Epithelial cell of esophagus (primary cell): ENCODE data around the gene PIP4K2A.
A peak's percentile ranks its signal among the peaks of the same experiment; 100 is the strongest.

Experiments used
- DNase-seq: peaks from one replicate; pipeline ENCODE4 v3.0.0; 2010; ENCODE audit warnings: low read depth
- H3K4me3 ChIP-seq: 2 replicates; pipeline ENCODE4 v1.5.1; 2011; ENCODE audit warnings: mild to moderate bottlenecking, low read length, control low read depth
- CTCF ChIP-seq: IDR thresholded peaks from 2 replicates; pipeline ENCODE4 v1.5.1; 2011; ENCODE audit warnings: low read depth, mild to moderate bottlenecking, low read length, control low read depth, inconsistent platforms; ENCODE audit not compliant: insufficient read depth; ENCODE audit errors: missing control alignments

The PIP4K2A gene

GRCh38 chr10:22620929-22621328, 93.4 kb downstream of the PIP4K2A start:
- DNase-seq: no peak
- H3K4me3 ChIP-seq: no peak overlapping the region
- TF ChIP-seq CTCF: no peak

GRCh38 chr10:22620140-22620857, 94.1 kb downstream of the PIP4K2A start:
- DNase-seq: peak; percentile 93
- no peak overlapping the region for H3K4me3 ChIP-seq
- TF ChIP-seq CTCF: no peak

DNA sequence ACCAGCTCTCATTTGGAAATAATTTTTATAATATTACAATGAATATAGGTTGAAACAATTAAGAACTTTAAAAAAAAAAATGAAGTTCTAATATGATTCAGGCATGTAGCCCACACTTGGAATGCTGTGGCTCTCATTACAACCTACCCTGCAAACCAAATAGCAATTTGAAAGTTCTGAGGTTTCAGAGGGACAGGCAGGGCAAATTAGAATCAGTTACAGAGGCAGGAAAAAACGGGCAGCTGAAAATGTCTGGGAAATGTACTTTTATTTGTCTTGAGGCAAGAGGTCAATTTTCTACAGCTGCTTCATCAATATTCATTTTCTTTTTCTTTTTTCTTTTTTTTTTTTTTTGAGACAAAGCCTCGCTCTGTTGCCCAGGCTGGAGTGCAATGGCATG, 95.3 kb downstream of the PIP4K2A start:
- no peak for DNase-seq
- TF ChIP-seq CTCF: no peak
- H3K4me3 ChIP-seq: no peak overlapping the region

- TF ChIP-seq CTCF: no peak
Observed at GRCh38 chr10:22618078-22618785, 96.1 kb downstream of the PIP4K2A start.

DNA sequence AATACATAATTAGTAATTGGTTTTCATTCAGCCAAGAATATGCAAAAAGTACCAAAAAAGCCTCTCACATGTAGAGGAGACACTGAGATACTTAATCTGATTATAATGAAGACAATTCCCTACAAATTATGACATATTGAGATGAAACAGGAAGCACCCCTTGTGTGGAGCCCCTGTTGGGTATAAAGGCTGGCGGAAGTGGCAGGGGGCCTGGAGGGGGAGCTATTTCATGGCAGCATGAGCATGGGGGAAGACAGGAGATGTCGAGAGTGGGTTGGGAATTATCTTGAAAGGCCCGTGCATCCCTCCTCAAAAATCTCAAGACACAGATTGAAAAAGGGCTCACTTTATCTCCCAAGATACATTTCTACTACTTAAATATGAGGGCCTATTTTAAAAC, 96.9 kb downstream of the PIP4K2A start:
- H3K4me3 ChIP-seq: no peak overlapping the region
- DNase-seq: no peak
- no peak for TF ChIP-seq CTCF

More at GRCh38 chr10:22618078-22618785, 96.1 kb downstream of the PIP4K2A start:
- H3K4me3 ChIP-seq: no peak overlapping the region
- DNase-seq: no peak

- no peak overlapping the region for H3K4me3 ChIP-seq
- TF ChIP-seq CTCF: no peak
- DNase-seq: no peak
Observed at GRCh38 chr10:22617051-22617450, 97.3 kb downstream of the PIP4K2A start.

DNA sequence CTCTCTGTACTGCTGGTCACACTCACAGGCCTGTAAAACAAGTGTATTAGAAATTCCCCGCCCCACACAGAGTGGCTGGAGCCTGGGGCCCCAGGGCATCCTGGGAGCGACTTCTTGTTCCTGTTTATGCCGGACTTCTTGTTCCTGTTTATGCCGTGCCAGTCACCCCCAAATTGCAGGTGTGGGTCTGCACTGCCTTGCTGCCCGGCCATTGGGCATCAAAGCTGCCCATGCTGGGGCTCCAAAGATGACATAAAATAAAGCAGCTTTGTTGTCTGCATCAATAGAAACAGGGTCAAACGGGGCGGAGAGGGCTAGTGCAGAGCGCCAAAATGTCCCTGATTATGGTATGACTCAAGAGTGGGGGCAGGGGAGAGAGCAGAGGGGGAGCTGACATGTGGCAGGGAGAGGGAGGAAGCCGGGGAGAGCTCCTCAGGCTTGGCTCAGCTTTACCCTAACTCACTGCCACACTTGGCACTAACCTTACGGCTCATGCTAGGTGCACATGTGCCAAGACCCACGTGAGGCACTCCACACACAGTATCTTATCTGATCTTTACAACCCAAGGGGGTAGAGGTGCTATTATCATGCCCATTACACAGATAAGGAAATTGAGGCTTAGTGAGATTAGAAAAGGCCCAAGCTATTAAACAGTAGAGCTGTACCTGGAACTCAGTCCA, 98.4 kb downstream of the PIP4K2A start:
- DNase-seq: no peak
- no peak overlapping the region for H3K4me3 ChIP-seq
- no peak for TF ChIP-seq CTCF
